ENCODE data around the gene ATP6V0E1.

GRCh38 chr5:173057062-173057924 is 73.7 kb downstream of the ATP6V0E1 start:
- TF ChIP-seq, protein P1, sequence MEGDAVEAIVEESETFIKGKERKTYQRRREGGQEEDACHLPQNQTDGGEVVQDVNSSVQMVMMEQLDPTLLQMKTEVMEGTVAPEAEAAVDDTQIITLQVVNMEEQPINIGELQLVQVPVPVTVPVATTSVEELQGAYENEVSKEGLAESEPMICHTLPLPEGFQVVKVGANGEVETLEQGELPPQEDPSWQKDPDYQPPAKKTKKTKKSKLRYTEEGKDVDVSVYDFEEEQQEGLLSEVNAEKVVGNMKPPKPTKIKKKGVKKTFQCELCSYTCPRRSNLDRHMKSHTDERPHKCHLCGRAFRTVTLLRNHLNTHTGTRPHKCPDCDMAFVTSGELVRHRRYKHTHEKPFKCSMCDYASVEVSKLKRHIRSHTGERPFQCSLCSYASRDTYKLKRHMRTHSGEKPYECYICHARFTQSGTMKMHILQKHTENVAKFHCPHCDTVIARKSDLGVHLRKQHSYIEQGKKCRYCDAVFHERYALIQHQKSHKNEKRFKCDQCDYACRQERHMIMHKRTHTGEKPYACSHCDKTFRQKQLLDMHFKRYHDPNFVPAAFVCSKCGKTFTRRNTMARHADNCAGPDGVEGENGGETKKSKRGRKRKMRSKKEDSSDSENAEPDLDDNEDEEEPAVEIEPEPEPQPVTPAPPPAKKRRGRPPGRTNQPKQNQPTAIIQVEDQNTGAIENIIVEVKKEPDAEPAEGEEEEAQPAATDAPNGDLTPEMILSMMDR (IDR thresholded peaks at IDR 0.05): no peak
- peak; percentile 69; the same call in 1 of the 2 replicates for TF ChIP-seq POLR2AphosphoS5 (IDR thresholded peaks at IDR 0.05; ENCODE audit: low read depth, low read length)
